Spleen (tissue), 11 donors: ENCODE data around the gene PARVG. TPM values are rescaled to one million over a fixed set of nuclear protein-coding genes. Genes with fewer than 3 reads are reported as not detected.

Experiments used
- DNase-seq: peaks from one replicate; pipeline ENCODE4 v3.0.0-alpha.2; 2020
- H3K27ac ChIP-seq, 8 donors: fragments of 200-600 bp; sonication (generic) in 7 of 8; 1 replicate in 4 of 8; 2 replicates in 4 of 8; pipeline versions ENCODE4 v1.5.0 to v1.8.0; 2016 to 2021; ENCODE audit warnings: inconsistent platforms in 4 of 8, mild to moderate bottlenecking in 4 of 8, moderate library complexity in 1 of 8
- H3K27me3 ChIP-seq, 7 donors: fragments of 200-600 bp; sonication (generic) in 6 of 7; replicated peaks in 1 of 7; 1 replicate in 4 of 7; 2 replicates in 3 of 7; pipeline versions ENCODE4 v1.5.0 to v1.8.0; 2016 to 2021; ENCODE audit warnings: inconsistent platforms in 3 of 7, mild to moderate bottlenecking in 1 of 7
- H3K36me3 ChIP-seq, 6 donors: fragments of 200-600 bp; sonication (generic) in 5 of 6; 1 replicate in 4 of 6; 2 replicates in 2 of 6; pipeline versions ENCODE4 v1.5.0 to v1.8.0; 2016 to 2021; ENCODE audit warnings: inconsistent platforms in 2 of 6
- H3K4me1 ChIP-seq, 6 donors: fragments of 200-600 bp; sonication (generic) in 5 of 6; 1 replicate in 3 of 6; 2 replicates in 3 of 6; pipeline versions ENCODE4 v1.5.0 to v1.8.0; 2016 to 2021; ENCODE audit warnings: inconsistent platforms in 3 of 6
- H3K4me3 ChIP-seq, 8 donors: fragments of 200-600 bp; sonication (generic) in 7 of 8; 1 replicate in 4 of 8; 2 replicates in 4 of 8; pipeline versions ENCODE4 v1.5.0 to v1.8.0; 2016 to 2021; ENCODE audit warnings: inconsistent platforms in 4 of 8, mild to moderate bottlenecking in 4 of 8, moderate library complexity in 2 of 8
- H3K9me3 ChIP-seq, 8 donors: fragments of 200-600 bp; sonication (generic) in 7 of 8; 1 replicate in 4 of 8; 2 replicates in 4 of 8; pipeline versions ENCODE4 v1.5.0 to v1.8.0; 2016 to 2021; ENCODE audit warnings: inconsistent platforms in 4 of 8
- CTCF ChIP-seq, 11 experiments: fragments of 200-600 bp in 7 of 11; fragments of 450-650 bp in 4 of 11; sonication (generic) in 4 of 11; IDR thresholded peaks in 8 of 11; conservative IDR thresholded peaks in 3 of 11; 1 replicate in 7 of 11; 2 replicates in 4 of 11; pipeline versions ENCODE4 v1.4.0 to v1.8.0; 2016 to 2021; ENCODE audit warnings: antibody characterized with exemption in 11 of 11, inconsistent platforms in 4 of 11, mild to moderate bottlenecking in 1 of 11
- POLR2A ChIP-seq, 3 donors: fragments of 450-650 bp; IDR thresholded peaks; one replicate each; pipeline ENCODE4 v1.5.1; 2017; ENCODE audit warnings: antibody characterized with exemption in 3 of 3, mild to moderate bottlenecking in 1 of 3
- POLR2AphosphoS5 ChIP-seq, 3 donors: sonication (generic); formaldehyde crosslinking; IDR thresholded peaks; one replicate each; pipeline ENCODE4 v1.5.1; 2017; ENCODE audit warnings: antibody characterized with exemption in 3 of 3
- WGBS, 5 donors: extraction: QIAGEN DNeasy Blood & Tissue Kit in 3 of 5; methylation state at CpG; one replicate each; pipeline versions ENCODE4 v1.1.5 to v1.1.7; 2013 to 2018; 5-methylcytosine and 5-hydroxymethylcytosine counted together
- intact Hi-C: fragments of 100-400 bp; cut with DNase I; formaldehyde crosslinking; loops from one replicate; pipeline ENCODE4 v1.15.0; 2023; ENCODE audit warnings: low total_unique reads
- polyA plus RNA-seq, 3 donors: library from polyadenylated mRNA; stranded (reverse); fragments of 200-250 nt; gene quantifications; one replicate each; pipeline ENCODE4 v1.2.1, GENCODE V29; 2013
- total RNA-seq, 7 donors: library from RNA; depleted of rRNA in 3 of 7; stranded (reverse); fragments of >200 nt in 3 of 7; fragmentation: NEBNext Ultra II Directional in 4 of 7; extraction: Animal tissue kit (Norgen Biotek cat#: 25700) in 4 of 7; gene quantifications; one replicate each; pipeline versions ENCODE4 v1.1.0 to v1.2.1, GENCODE V29; 2016 to 2021
- donor health status: healthy with polysubstance abuse.
- donor health status: DM: no; HTN: no; CAD: no; lungs with moderate emphysema.
- donor health status: DM: no; HTN: no; CAD: no.
- donor health status: Bipolar disorder and iron deficiency.
- donor health status: healthy.
- donor health status: DM: no; HTN: no; CAD: no.
- donor health status: DM: yes; HTN: yes; CAD: no.

The PARVG gene
- total and polyA plus RNA-seq, 10 donors = 118 to 226 (median 159) TPM

- intact Hi-C loops = no loop called here
- no peak for DNase-seq
- Histone ChIP-seq H3K36me3 (peaks cover 0 to 96% (median 27%) of the 10 kb centered on the region in 6 donors), H3K9me3 (no peaks in the 10 kb centered on the region), H3K4me3 (no peak overlapping the region), H3K4me1 (peaks cover 0 to 22% (median 13%) of the 10 kb centered on the region in 6 donors), H3K27ac (no peak overlapping the region), H3K27me3 (no peaks in the 10 kb centered on the region)
- WGBS, 5 donors = 82 to 96% (median 91%) methylated on average over 6 to 11 of the region's 11 CpGs
- no peak for TF ChIP-seq CTCF (IDR thresholded peaks at IDR 0.05 in 8 of 11, conservative IDR thresholded peaks at IDR 0.05 in 3 of 11)
- TF ChIP-seq POLR2AphosphoS5 (IDR thresholded peaks at IDR 0.05) = no peak
Observed at GRCh38 chr22:44164031-44164430, 16.7 kb upstream of the PARVG start.

GRCh38 chr22:44165286-44165874, 15.3 kb upstream of the PARVG start:
- no peak for DNase-seq
- Histone ChIP-seq H3K4me1 (peaks cover 0 to 12% (median 6%) of the 10 kb centered on the region in 6 donors), H3K9me3 (no peaks in the 10 kb centered on the region), H3K36me3 (peaks cover 0 to 96% (median 22%) of the 10 kb centered on the region in 6 donors), H3K4me3 (no peak overlapping the region), H3K27me3 (no peaks in the 10 kb centered on the region), H3K27ac (no peak overlapping the region)
- TF ChIP-seq POLR2A (IDR thresholded peaks at IDR 0.05) = no peak
- TF ChIP-seq CTCF (IDR thresholded peaks at IDR 0.05 in 8 of 11, conservative IDR thresholded peaks at IDR 0.05 in 3 of 11) = no peak
- TF ChIP-seq POLR2AphosphoS5 (IDR thresholded peaks at IDR 0.05) = no peak
- intact Hi-C loops = no loop called here
- WGBS, 5 donors = 92 to 98% (median 96%) methylated on average over 8 to 15 of the region's 15 CpGs

- H3K4me1 ChIP-seq = peaks cover 0 to 7% (median under 1%) of the 10 kb centered on the region in 6 donors
- intact Hi-C loops = no loop called here
- peaks cover 0 to 93% (median 22%) of the 10 kb centered on the region in 6 donors for H3K36me3 ChIP-seq
- peak; percentile 37 for DNase-seq
- no peaks in the 10 kb centered on the region for H3K9me3 ChIP-seq
- no peak overlapping the region for H3K27ac ChIP-seq
- no peaks in the 10 kb centered on the region for H3K27me3 ChIP-seq
- H3K4me3 ChIP-seq = no peak overlapping the region
- 92 to 94% (median 93%) methylated on average over 8 to 20 of the region's 20 CpGs for WGBS, 5 donors
- TF ChIP-seq POLR2A (IDR thresholded peaks at IDR 0.05) = no peak
- TF ChIP-seq POLR2AphosphoS5 (IDR thresholded peaks at IDR 0.05) = no peak
- TF ChIP-seq CTCF (IDR thresholded peaks at IDR 0.05 in 8 of 11, conservative IDR thresholded peaks at IDR 0.05 in 3 of 11) = no peak
Observed at GRCh38 chr22:44166498-44167276, 14.0 kb upstream of the PARVG start.

GRCh38 chr22:44167501-44167900, 13.2 kb upstream of the PARVG start:
- no peaks in the 10 kb centered on the region for H3K9me3 ChIP-seq
- peak; percentile 33 for DNase-seq
- peaks cover 0 to 88% (median 22%) of the 10 kb centered on the region in 6 donors for H3K36me3 ChIP-seq
- H3K27me3 ChIP-seq = no peaks in the 10 kb centered on the region
- TF ChIP-seq CTCF (IDR thresholded peaks at IDR 0.05 in 8 of 11, conservative IDR thresholded peaks at IDR 0.05 in 3 of 11) = no peak
- intact Hi-C loops = no loop called here
- no peak overlapping the region for H3K27ac ChIP-seq
- H3K4me1 ChIP-seq = peaks cover 0 to 15% (median 7%) of the 10 kb centered on the region in 6 donors
- 78 to 89% (median 83%) methylated on average over 9 to 12 of the region's 12 CpGs for WGBS, 5 donors
- no peak overlapping the region for H3K4me3 ChIP-seq
